Measurements from ENCODE around the gene CDHR5. TPM values are rescaled to one million over a fixed set of nuclear protein-coding genes. Genes with fewer than 3 reads are reported as not detected.

Gene CDHR5
- total and polyA plus RNA-seq, 9 of the 15 experiments (the other 6 are each of a cell fraction or from before 2014, with no cell fraction given): 0.16 TPM; not detected in 8

DNA sequence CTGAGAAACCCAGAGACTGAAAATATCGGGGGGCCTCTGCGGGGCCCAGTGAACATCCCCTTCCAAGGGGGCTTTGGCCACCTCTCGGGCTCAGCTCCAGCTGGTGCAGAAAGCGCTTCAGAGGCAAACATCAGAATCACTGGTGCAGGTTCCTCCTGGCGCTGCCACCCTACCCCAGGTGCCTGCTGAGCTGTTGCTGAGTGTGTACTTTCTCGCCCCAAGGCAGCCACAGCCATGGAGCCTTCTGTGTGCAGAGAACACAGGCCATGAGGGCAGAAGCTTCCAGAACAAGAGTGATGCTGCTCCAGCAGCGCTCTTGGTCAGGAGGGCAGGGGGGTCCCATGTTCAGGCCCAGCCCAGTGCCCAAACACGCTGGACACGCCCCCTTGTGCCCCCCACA lies 18.6 kb upstream of the CDHR5 start:
- no peak overlapping the region for H2AFZ ChIP-seq (ENCODE audit: low read depth, low read length)
- peaks cover 2% of the 10 kb centered on the region; the same call in 1 of the 2 replicates for H3K9me3 ChIP-seq (replicated peaks; ENCODE audit: control insufficient read depth, insufficient read depth, low read depth, low read length)
- H4K20me1 ChIP-seq (replicated peaks; ENCODE audit: control insufficient read depth, insufficient read depth, low read length): no peaks in the 10 kb centered on the region
- no peak overlapping the region for H3K27ac ChIP-seq (ENCODE audit: extremely low read depth, low read depth, low read length)
- in situ Hi-C loops (cut with MboI): no loop called here
- POLR2A ChIA-PET: interaction anchor here (0.7 to 0.9 kb wide), 2 partner anchors 9 to 11 kb away, joined by 3 to 4 read pairs; no protein-coding TSS in a partner anchor
- H3K4me3 ChIP-seq: no peak overlapping the region
- no peaks in the 10 kb centered on the region for H3K9me1 ChIP-seq (ENCODE audit: control insufficient read depth, insufficient read depth, low read length)
- H3K9ac ChIP-seq (ENCODE audit: insufficient read depth in 1 of 2, low read depth in 2 of 2, low read length in 2 of 2): no peak overlapping the region
- peaks cover 58% of the 10 kb centered on the region; the same call in 2 of the 3 replicates for H3K36me3 ChIP-seq (ENCODE audit: control insufficient read depth, insufficient read depth, low read length)
- no peak overlapping the region for H3K4me2 ChIP-seq (ENCODE audit: insufficient read depth, low read length)
- no peaks in the 10 kb centered on the region for H3K27me3 ChIP-seq (ENCODE audit: control insufficient read depth in 2 of 2, insufficient read depth in 2 of 2, low read length in 2 of 2)
- no peaks in the 10 kb centered on the region for H3K79me2 ChIP-seq (ENCODE audit: control insufficient read depth, insufficient read depth, low read length)
- no TSS peak for BruUV-seq (replicated peaks)
- FAIRE-seq: no peak
- no peak for DNase-seq (ENCODE audit: extremely low read depth in 1 of 4, low spot score in 3 of 4)
- 89% methylated on average over 9 of the region's 9 CpGs for WGBS (ENCODE audit: insufficient coverage, low coverage, missing lambda C conversion rate)
- TF ChIP-seq, protein P1, sequence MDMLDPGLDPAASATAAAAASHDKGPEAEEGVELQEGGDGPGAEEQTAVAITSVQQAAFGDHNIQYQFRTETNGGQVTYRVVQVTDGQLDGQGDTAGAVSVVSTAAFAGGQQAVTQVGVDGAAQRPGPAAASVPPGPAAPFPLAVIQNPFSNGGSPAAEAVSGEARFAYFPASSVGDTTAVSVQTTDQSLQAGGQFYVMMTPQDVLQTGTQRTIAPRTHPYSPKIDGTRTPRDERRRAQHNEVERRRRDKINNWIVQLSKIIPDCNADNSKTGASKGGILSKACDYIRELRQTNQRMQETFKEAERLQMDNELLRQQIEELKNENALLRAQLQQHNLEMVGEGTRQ (CRISPR knock-in tag; IDR thresholded peaks at IDR 0.05): no peak
- peak; percentile 54; the same call in 1 of the 2 replicates for TF ChIP-seq POLR2A (conservative IDR thresholded peaks at IDR 0.05)
- TF ChIP-seq ZNF175 (CRISPR knock-in tag; IDR thresholded peaks at IDR 0.05; ENCODE audit: low read depth): no peak
- TF ChIP-seq, protein P2, sequence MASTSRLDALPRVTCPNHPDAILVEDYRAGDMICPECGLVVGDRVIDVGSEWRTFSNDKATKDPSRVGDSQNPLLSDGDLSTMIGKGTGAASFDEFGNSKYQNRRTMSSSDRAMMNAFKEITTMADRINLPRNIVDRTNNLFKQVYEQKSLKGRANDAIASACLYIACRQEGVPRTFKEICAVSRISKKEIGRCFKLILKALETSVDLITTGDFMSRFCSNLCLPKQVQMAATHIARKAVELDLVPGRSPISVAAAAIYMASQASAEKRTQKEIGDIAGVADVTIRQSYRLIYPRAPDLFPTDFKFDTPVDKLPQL (IDR thresholded peaks at IDR 0.05; ENCODE audit: extremely low read depth, insufficient read length): no peak
- peak; percentile 14; the same call in 1 of the 2 replicates for TF ChIP-seq POLR2AphosphoS5 (IDR thresholded peaks at IDR 0.05; ENCODE audit: control insufficient read depth, insufficient read depth, low read depth, low read length)
- CTCF ChIA-PET (ENCODE audit: low intra/inter-chr PET ratio): no interaction called here
- intact Hi-C loops (cut with micrococcal nuclease): no loop called here
- H3K4me1 ChIP-seq (replicated peaks in 1 of 2; ENCODE audit: control insufficient read depth in 2 of 2, insufficient read depth in 2 of 2, low read length in 2 of 2): peaks cover 0 to 34% of the 10 kb centered on the region in 2 experiments; a peak in 2 of 5 replicates
- no peak for ATAC-seq
